Measurements from ENCODE around the gene UNC13C.

Gene UNC13C

GRCh38 chr15:54017959-54018358 lies 39.7 kb downstream of the UNC13C start:
- no peak for DNase-seq (ENCODE audit: low spot score)

- DNase-seq (ENCODE audit: low spot score), result no peak
Measured at GRCh38 chr15:54026258-54026657, 48.0 kb downstream of the UNC13C start.

GRCh38 chr15:54026891-54027290 lies 48.6 kb downstream of the UNC13C start:
- no peak for DNase-seq (ENCODE audit: low spot score)

- no peak for DNase-seq (ENCODE audit: low spot score)
Measured at GRCh38 chr15:54029081-54029480, 50.8 kb downstream of the UNC13C start.

GRCh38 chr15:54032066-54032465 lies 53.8 kb downstream of the UNC13C start:
- DNase-seq (ENCODE audit: low spot score), result no peak

GRCh38 chr15:54033356-54033860 lies 55.2 kb downstream of the UNC13C start:
- no peak for DNase-seq (ENCODE audit: low spot score)

- no peak for DNase-seq (ENCODE audit: low spot score)
Measured at GRCh38 chr15:54033869-54034458, 55.7 kb downstream of the UNC13C start.

- no peak for DNase-seq (ENCODE audit: low spot score)
Measured at GRCh38 chr15:54035616-54036015, 57.4 kb downstream of the UNC13C start.

- DNase-seq (ENCODE audit: low spot score), result no peak
Measured at GRCh38 chr15:54045397-54045796, 67.2 kb downstream of the UNC13C start.

GRCh38 chr15:54046093-54046492 lies 67.9 kb downstream of the UNC13C start:
- DNase-seq (ENCODE audit: low spot score), result no peak

- no peak for DNase-seq (ENCODE audit: low spot score)
Measured at GRCh38 chr15:54064365-54064764, 86.1 kb downstream of the UNC13C start.

GRCh38 chr15:54066403-54066802 lies 88.2 kb downstream of the UNC13C start:
- DNase-seq (ENCODE audit: low spot score), result no peak

- peak; percentile 27 for DNase-seq (ENCODE audit: low spot score)
Measured at GRCh38 chr15:54082836-54083492, 104.7 kb downstream of the UNC13C start.

- no peak for DNase-seq (ENCODE audit: low spot score)
Measured at GRCh38 chr15:54083501-54083900, 105.3 kb downstream of the UNC13C start.

- DNase-seq (ENCODE audit: low spot score), result no peak
Measured at GRCh38 chr15:54083991-54084390, 105.8 kb downstream of the UNC13C start.

- DNase-seq (ENCODE audit: low spot score), result no peak
Measured at GRCh38 chr15:54088837-54089236, 110.6 kb downstream of the UNC13C start.

- no peak for DNase-seq (ENCODE audit: low spot score)
Measured at GRCh38 chr15:54089776-54090175, 111.5 kb downstream of the UNC13C start.

- no peak for DNase-seq (ENCODE audit: low spot score)
Measured at GRCh38 chr15:54091651-54092050, 113.4 kb downstream of the UNC13C start.

- DNase-seq (ENCODE audit: low spot score), result no peak
Measured at GRCh38 chr15:54094661-54095060, 116.4 kb downstream of the UNC13C start.

GRCh38 chr15:54097019-54097418 lies 118.8 kb downstream of the UNC13C start:
- no peak for DNase-seq (ENCODE audit: low spot score)

- DNase-seq (ENCODE audit: low spot score), result no peak
Measured at GRCh38 chr15:54099010-54099409, 120.8 kb downstream of the UNC13C start.

- DNase-seq (ENCODE audit: low spot score), result no peak
Measured at GRCh38 chr15:54101664-54102270, 123.5 kb downstream of the UNC13C start.

- DNase-seq (ENCODE audit: low spot score), result no peak
Measured at GRCh38 chr15:54102704-54103103, 124.5 kb downstream of the UNC13C start.
